Motor neuron (in vitro differentiated cells): Measurements from ENCODE around the gene PMCH. TPM values are rescaled to one million over a fixed set of nuclear protein-coding genes. Genes with fewer than 3 reads are reported as not detected.
A peak's percentile ranks its signal among the peaks of the same experiment; 100 is the strongest.
"Not testable (repeated sequence)": the region's sequence is repeated elsewhere in the genome, so short reads cannot be mapped to it uniquely, and the experiment has no call there.

ENCODE experiments used
- ATAC-seq, 8 experiments: fragments of 200-7000 bp; cut with Tn5 transposase; replicated peaks in 6 of 8; 2 replicates each; pipeline ENCODE4 v1.8.0; 2021; ENCODE audit warnings: mild to moderate bottlenecking in 8 of 8, moderate library complexity in 8 of 8
- H3K27ac ChIP-seq, 2 donors: fragments of 250-450 bp; sonication (Bioruptor Pico); 2 replicates each; pipeline ENCODE4 v1.9.0; 2021; ENCODE audit warnings: antibody characterized with exemption in 2 of 2, mild to moderate bottlenecking in 2 of 2, moderate library complexity in 1 of 2
- H3K4me1 ChIP-seq, 2 donors: fragments of 250-450 bp; sonication (Bioruptor Pico); replicated peaks in 1 of 2; 2 replicates each; pipeline ENCODE4 v1.6.1; 2021; ENCODE audit warnings: antibody characterized with exemption in 2 of 2, mild to moderate bottlenecking in 2 of 2, moderate library complexity in 1 of 2
- H3K4me3 ChIP-seq, 5 donors: fragments of 250-450 bp; sonication (Bioruptor Pico); 2 replicates each; pipeline ENCODE4 v1.9.0; 2021; ENCODE audit warnings: antibody characterized with exemption in 5 of 5, mild to moderate bottlenecking in 5 of 5, moderate library complexity in 4 of 5
- WGBS, 10 experiments: fragments of 450-650 bp; shearing (Covaris generic); methylation state at CpG; one replicate each; pipeline ENCODE4 v1.0.0; 2022; 5-methylcytosine and 5-hydroxymethylcytosine counted together
- in situ Hi-C, 9 experiments: fragments of 400-800 bp; cut with MboI; loops; one replicate each; pipeline ENCODE4 v1.15.0; 2021; ENCODE audit warnings: low sequenced_read_pairs in 9 of 9, low pct_unique_long_range_greater_than_20kb in 2 of 9; ENCODE audit not compliant: unreplicated experiment in 9 of 9
- total RNA-seq, 8 experiments: library from RNA; unstranded; fragments of 300-600 nt; gene quantifications; 2 replicates each; pipeline versions ENCODE4 v1.2.3 to v1.2.4, GENCODE V29; 2022

Gene PMCH, protein sequence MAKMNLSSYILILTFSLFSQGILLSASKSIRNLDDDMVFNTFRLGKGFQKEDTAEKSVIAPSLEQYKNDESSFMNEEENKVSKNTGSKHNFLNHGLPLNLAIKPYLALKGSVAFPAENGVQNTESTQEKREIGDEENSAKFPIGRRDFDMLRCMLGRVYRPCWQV
- not detected for total RNA-seq

DNA sequence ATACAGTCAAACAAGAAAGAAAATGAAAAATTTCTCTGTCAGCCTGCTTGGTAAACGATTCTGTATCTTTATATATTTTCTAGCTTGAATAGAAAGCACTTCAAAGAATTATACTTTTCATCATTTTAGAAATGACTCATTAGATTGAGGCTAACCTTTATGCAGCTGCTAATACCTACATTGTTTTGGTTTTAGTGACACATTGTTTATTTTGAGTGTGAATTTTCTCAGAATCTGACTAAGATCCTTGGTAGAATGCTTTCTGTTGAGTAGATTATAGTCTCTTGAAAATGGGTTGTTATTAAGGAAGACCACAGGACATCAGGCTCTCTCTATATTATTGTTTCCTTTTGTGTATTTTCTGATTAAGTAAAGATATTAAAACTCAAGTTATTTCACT, at the start of gene PMCH:
Gene PMCH, minus strand, starts transcription at position 45 of the 400 bp plus-strand sequence. CDS start 63 bp downstream, outside the sequence.
- WGBS, 10 experiments = 60 to 100% (median 84%) methylated on average over 1 of the region's 1 CpG; no CpG with 5 or more reads in 1 of the 10 experiments

DNA sequence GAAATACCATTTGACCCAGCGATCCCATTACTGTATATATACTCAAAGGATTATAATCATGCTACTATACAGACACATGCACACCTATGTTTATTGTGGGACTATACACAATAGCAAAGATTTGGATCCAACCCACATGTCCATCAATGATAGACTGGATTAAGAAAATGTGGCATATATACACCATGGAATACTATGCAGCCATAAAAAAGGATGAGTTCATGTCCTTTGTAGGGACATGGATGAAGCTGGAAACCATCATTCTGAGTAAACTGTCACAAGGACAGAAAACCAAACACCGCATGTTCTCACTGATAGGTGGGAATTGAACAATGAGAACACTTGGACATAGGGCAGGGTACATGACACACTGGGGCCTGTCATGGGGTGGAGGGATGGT, 43.2 kb upstream of the PMCH start:
- H3K4me1 ChIP-seq, H3K27ac ChIP-seq, H3K4me3 ChIP-seq, in situ Hi-C loops, ATAC-seq: not testable (repeated sequence)
- 80 to 100% (median 100%) methylated on average over 2 of the region's 2 CpGs; no CpG with 5 or more reads in 7 of the 10 experiments for WGBS, 10 experiments

More for the DNA sequence above, at the start of gene PMCH:
- in situ Hi-C loops = no loop called here
- no peak within 1 kb of the TSS for H3K4me3 ChIP-seq
- ATAC-seq = no peak
- H3K27ac ChIP-seq = no peak within 1 kb of the TSS
- H3K4me1 ChIP-seq = no peaks in the 10 kb centered on the region

DNA sequence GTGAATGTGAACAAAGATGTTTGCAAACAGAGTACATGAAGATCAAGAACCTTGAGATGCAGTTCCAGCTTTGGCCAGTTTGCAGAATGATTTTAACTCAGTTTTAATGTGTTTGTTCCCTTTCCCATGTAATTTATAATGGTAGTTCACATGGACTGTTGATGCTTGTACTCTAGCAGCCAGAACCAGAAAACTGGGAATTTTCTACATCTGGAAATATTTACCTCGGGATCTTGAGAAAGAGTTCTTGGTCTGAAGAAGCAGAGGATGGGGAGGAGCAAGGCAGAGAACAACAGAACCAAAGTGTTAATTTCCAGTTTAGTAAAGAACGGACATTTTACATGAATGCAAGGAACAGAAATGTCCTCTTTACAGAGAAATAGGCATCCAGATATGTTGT, 37.0 kb upstream of the PMCH start:
- in situ Hi-C loops = no loop called here
- ATAC-seq = no peak

DNA sequence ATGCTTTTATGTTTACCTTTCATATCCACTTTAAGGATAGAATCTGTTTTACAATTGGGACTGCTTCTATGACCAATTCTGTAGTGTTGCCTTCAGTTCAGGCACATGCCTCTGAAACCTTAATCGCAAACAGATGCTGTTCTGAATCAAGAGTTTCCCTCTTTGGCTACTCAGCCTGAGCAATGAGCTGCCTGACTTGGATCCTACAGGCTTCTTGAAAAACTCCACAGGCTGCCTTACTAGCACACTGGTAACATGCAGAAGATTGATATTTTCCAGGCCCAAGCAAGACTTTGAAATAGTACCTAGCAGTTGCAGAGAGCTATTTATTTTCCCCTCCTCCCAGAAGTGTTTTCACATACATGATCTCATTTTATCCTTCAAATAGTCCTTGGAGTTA, 34.8 kb upstream of the PMCH start:
- 0 to 100% (median 75%) methylated on average over 1 of the region's 1 CpG; no CpG with 5 or more reads in 5 of the 10 experiments for WGBS, 10 experiments
- Histone ChIP-seq H3K27ac (no peak overlapping the region), H3K4me3 (no peak overlapping the region), H3K4me1 (no peaks in the 10 kb centered on the region)
- peak in 2 of 8 experiments; percentile 77 to 86 for ATAC-seq
- in situ Hi-C loops = no loop called here

More for the DNA sequence above, 37.0 kb upstream of the PMCH start:
- Histone ChIP-seq H3K4me1 (no peaks in the 10 kb centered on the region), H3K4me3 (no peak overlapping the region), H3K27ac (no peak overlapping the region)
- 0 to 85% (median 63%) methylated on average over 1 to 2 of the region's 2 CpGs; no CpG with 5 or more reads in 1 of the 10 experiments for WGBS, 10 experiments

DNA sequence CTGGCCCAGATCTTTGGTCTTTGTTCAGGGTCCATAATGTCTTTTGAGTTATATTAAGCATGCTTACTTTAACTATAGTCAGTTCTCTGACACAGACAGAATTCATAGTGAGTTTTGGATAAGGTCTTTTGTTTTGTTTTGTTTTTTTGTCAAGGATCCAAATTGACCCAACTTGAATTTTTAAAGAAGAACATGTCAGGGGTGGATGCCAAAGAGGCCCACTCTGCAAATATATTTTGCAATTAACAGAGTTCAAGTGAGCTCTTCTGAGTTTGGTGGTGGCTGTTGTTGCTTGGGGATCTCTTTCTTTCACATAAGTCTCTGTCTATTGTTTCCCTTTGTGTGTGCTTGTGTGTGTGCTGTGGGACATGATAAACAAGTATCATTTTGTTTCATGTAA, 34.4 kb upstream of the PMCH start:
- no peak overlapping the region for H3K27ac ChIP-seq
- ATAC-seq = no peak
- H3K4me1 ChIP-seq = no peaks in the 10 kb centered on the region
- in situ Hi-C loops = no loop called here
- no peak overlapping the region for H3K4me3 ChIP-seq

DNA sequence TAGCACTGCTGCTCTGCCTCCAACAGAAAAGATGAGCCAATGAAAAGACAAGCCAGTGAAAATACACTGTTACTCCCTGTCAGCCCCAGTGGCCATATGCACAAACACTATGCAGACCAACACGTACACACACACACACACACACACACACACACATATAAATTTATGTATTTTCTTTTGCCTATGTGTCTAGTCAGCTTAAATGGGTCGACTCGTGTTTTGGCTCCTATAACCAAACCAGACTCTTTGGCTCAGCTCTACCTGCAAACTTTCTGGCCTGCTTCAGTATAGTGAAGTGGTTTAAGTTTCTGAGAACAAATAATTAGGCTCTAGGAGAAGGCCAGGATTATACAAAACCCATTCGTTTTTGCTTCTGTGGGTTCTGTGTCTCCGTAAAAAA, 30.3 kb upstream of the PMCH start:
- in situ Hi-C loops = no loop called here
- ATAC-seq = no peak
- Histone ChIP-seq H3K27ac (no peak overlapping the region), H3K4me1 (no peaks in the 10 kb centered on the region), H3K4me3 (no peak overlapping the region)
- WGBS, 10 experiments = 58 to 100% (median 78%) methylated on average over 2 to 5 of the region's 5 CpGs; no CpG with 5 or more reads in 2 of the 10 experiments

DNA sequence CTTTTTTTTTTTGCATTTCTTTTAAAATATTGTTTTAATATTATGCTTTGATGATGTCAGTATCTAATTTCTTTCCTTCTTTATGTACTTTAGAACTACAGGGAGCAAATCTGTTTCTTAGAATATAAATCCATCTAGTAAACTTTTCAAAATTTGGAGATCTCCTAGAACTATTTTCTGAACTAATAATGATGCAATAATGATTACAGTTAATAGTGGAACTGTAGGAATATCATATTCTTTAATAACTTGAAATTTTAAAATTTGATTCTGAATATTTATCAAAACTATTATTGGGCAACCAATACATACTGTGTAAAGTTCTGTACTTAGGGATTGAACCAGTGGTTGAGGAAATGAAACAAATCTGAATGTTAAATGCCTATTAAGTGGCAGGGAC, 23.1 kb upstream of the PMCH start:
- Histone ChIP-seq H3K4me1 (no peaks in the 10 kb centered on the region), H3K27ac (no peak overlapping the region), H3K4me3 (no peak overlapping the region)
- ATAC-seq = no peak
- in situ Hi-C loops = no loop called here

DNA sequence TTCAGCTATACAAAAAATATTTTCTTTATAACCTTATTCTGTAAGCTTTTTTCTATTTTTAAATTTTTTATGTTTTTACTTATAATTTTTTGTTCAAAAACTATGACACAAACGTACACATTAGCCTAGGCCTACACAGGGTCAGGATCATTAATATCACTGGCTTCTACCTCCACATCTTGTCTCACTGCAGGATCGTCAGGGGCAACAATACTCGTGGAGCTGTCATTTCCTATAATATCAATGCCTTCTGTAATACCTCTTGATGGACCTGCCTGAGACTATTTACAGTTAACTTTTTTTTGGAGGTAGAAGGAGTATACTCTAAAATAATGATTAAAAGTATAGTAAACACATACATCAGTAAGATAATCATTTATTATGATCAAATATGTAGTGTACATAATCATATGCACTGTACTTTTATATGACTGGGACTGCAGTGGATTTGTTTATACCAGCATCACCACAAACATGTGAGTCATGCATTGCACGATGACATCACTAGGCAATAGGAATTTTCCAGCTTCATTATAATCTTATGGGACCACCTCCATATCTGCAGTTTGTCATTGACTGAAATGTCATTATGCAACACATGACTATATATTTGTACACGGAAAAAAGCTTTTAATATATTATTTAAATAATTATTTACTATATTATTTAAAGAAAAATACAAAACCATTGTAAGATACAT, 18.5 kb upstream of the PMCH start:
- no peak overlapping the region for H3K4me3 ChIP-seq
- no peaks in the 10 kb centered on the region for H3K4me1 ChIP-seq
- peak in 7 of 8 experiments; percentile 64 to 99 (median 92) for ATAC-seq
- WGBS, 10 experiments = 61 to 100% (median 83%) methylated on average over 1 to 5 of the region's 5 CpGs
- in situ Hi-C loops = no loop called here
- H3K27ac ChIP-seq = no peak overlapping the region

DNA sequence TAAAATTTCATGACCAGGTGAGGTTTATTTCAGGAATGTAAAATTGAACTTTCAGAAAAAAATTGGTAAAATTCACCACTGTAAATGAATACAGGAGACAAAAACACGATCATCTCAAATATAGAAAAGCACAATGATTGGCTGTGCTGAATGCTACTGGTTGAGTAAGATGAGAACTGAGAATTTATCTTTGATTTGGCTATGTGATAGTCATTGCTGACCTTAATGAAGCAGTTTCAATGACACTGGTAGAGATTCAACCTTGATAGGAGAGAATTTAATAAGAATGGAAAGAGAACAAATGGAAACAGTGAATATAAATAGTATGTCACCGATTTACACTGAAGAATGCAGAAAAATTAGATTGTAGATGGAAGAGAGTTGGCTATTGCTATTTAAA, 6.4 kb upstream of the PMCH start:
- no peak for ATAC-seq
- Histone ChIP-seq H3K27ac (no peak overlapping the region), H3K4me1 (no peaks in the 10 kb centered on the region), H3K4me3 (no peak overlapping the region)
- in situ Hi-C loops = no loop called here
- WGBS, 10 experiments = 80 to 100% (median 96%) methylated on average over 1 to 2 of the region's 2 CpGs

DNA sequence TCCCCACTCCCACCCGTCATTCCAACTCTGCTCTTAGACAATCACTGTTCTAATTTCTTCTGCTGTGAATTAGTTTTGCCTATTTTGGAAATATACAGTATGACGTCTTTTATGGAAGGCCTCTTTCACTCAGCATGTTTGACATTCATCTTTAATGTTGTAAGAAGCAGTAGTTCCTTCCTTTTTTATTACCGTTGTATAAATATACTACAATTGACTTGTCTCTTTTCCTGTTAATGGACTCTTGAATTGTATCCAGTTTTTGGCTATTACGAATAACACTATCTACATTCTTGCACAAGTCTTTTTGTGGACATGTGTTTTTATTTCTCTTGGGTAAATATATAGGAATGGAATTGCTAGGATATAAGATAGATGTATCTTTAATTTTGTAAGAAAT, 4.9 kb upstream of the PMCH start:
- in situ Hi-C loops = no loop called here
- WGBS, 10 experiments = 80 to 100% (median 96%) methylated on average over 1 to 4 of the region's 4 CpGs
- ATAC-seq = no peak

DNA sequence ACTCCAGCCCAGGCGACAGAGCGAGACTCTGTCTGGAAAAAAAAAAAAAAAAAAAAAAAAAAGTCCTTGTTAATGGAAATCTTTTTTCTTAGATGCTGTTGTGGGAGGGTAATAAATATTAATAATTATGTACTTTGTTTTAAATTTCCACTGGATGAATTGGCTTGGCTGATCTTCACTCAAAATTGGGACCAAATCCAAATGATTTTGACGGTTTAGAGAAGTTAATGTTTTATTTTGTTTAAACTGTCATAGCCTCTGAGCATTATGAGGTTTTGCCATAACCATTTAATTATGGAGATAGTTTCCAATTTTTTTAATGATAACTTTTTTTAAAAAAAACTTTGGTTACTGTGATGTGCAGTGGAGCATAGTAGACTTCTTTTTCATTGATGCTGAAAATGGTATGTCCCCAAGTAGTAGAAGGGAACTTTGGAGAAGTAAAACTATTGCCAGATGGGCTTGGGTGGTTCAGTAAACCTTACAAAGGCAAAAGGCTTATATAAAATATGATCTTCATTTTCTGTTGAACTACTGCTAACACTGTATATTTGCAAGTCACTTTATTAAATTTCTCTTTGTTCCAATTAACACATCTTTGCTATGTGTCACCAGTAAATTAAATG, 3.9 kb upstream of the PMCH start:
- no peaks in the 10 kb centered on the region for H3K4me1 ChIP-seq
- in situ Hi-C loops = no loop called here
- no peak overlapping the region for H3K4me3 ChIP-seq
- ATAC-seq = no peak
- no peak overlapping the region for H3K27ac ChIP-seq
- WGBS, 10 experiments = 0 to 100% (median 88%) methylated on average over 1 to 3 of the region's 3 CpGs; no CpG with 5 or more reads in 1 of the 10 experiments

More for the DNA sequence above, 4.9 kb upstream of the PMCH start:
- no peak overlapping the region for H3K27ac ChIP-seq
- no peak overlapping the region for H3K4me3 ChIP-seq
- no peaks in the 10 kb centered on the region for H3K4me1 ChIP-seq

DNA sequence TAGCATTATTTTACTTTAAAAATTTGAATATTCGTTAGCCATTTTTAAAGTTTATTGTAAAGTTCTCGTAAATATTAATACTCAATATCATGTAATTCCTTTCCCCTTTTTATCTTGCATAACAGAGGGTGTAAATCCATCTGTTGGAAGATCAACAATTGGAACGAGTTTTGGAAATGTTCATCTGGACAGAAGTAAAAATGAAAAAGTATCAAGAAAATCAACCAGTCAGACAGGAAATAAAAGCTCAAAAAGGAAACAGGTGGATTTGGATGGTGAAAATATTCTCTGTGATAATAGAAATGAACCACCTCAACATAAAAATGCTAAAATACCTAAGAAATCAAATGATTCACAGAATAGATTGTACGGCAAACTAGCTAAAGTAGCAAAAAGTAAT, 1.8 kb downstream of the PMCH start:
- no peaks in the 10 kb centered on the region for H3K4me1 ChIP-seq
- ATAC-seq = no peak
- in situ Hi-C loops = no loop called here
- WGBS, 10 experiments = 60 to 100% (median 92%) methylated on average over 2 to 4 of the region's 4 CpGs
- no peak overlapping the region for H3K27ac ChIP-seq
- no peak overlapping the region for H3K4me3 ChIP-seq

DNA sequence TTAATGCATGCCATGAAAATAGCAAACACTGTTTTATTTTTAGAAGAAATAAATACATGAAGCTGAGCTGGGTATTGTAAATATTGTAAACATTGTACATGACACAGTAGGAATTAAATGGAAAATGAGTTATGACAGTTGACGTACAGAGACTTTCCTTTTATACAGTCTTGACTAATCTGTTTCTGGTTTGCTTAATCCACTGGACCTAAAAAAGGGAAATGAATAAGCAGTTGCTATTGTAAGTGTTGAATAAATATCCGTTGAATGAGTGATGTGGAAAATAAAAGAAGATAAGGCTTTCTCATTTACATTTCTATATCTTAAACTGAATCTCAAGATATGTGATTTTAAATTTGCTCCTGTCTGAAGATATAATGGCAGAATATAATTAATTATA, 15.0 kb downstream of the PMCH start:
- 67 to 100% (median 90%) methylated on average over 1 to 2 of the region's 2 CpGs for WGBS, 10 experiments
- Histone ChIP-seq H3K27ac (no peak overlapping the region), H3K4me3 (no peak overlapping the region), H3K4me1 (no peaks in the 10 kb centered on the region)
- ATAC-seq = no peak
- in situ Hi-C loops = no loop called here
